GM18909 (cell line): ENCODE data around the gene NACC2.

Experiments
- ATAC-seq: cut with Tn5 transposase; IDR thresholded peaks from one replicate; pipeline ENCODE4 v1.9.1; 2021; ENCODE audit warnings: mild to moderate bottlenecking; ENCODE audit not compliant: unreplicated experiment, poor library complexity

The NACC2 gene

GRCh38 chr9:136131629-136132511, 36.8 kb upstream of the NACC2 start:
- ATAC-seq = no peak

- no peak for ATAC-seq
Observed at GRCh38 chr9:136129176-136129575, 34.1 kb upstream of the NACC2 start.

- no peak for ATAC-seq
Observed at GRCh38 chr9:136128436-136128835, 33.3 kb upstream of the NACC2 start.

GRCh38 chr9:136127313-136127712, 32.2 kb upstream of the NACC2 start:
- no peak for ATAC-seq

- ATAC-seq = no peak
Observed at GRCh38 chr9:136124976-136125692, 30.0 kb upstream of the NACC2 start.

GRCh38 chr9:136122425-136123383, 27.6 kb upstream of the NACC2 start:
- ATAC-seq = no peak

GRCh38 chr9:136121801-136122200, 26.7 kb upstream of the NACC2 start:
- ATAC-seq = no peak

- no peak for ATAC-seq
Observed at GRCh38 chr9:136120438-136120844, 25.4 kb upstream of the NACC2 start.

GRCh38 chr9:136119883-136120393, 24.8 kb upstream of the NACC2 start:
- no peak for ATAC-seq

GRCh38 chr9:136119061-136119882, 24.2 kb upstream of the NACC2 start:
- ATAC-seq = peak; percentile 2

- peak; percentile 76 for ATAC-seq
Observed at GRCh38 chr9:136118320-136119060, 23.4 kb upstream of the NACC2 start, which contains the start of gene TMEM250. TSS of gene TMEM250 (minus strand) at chr9:136118875. CDS start at chr9:136116900, 1,975 bp downstream.

GRCh38 chr9:136117916-136118319, 22.8 kb upstream of the NACC2 start:
- peak; percentile 16 for ATAC-seq

- ATAC-seq = no peak
Observed at GRCh38 chr9:136117291-136117915, 22.3 kb upstream of the NACC2 start.

GRCh38 chr9:136116360-136117098, 21.4 kb upstream of the NACC2 start:
- no peak for ATAC-seq

- no peak for ATAC-seq
Observed at GRCh38 chr9:136115641-136116359, 20.7 kb upstream of the NACC2 start.

- ATAC-seq = no peak
Observed at GRCh38 chr9:136115206-136115605, 20.1 kb upstream of the NACC2 start.

- ATAC-seq = no peak
Observed at GRCh38 chr9:136114610-136115009, 19.5 kb upstream of the NACC2 start.
